GM19239 (cell line): ENCODE measurements around the gene SYNPO2.
"Not testable (repeated sequence)": the region's sequence is repeated elsewhere in the genome, so short reads cannot be mapped to it uniquely, and the experiment has no call there.

Experiments used
- DNase-seq: peaks from one replicate; pipeline ENCODE4 v3.0.0; 2011; ENCODE audit warnings: low spot score; ENCODE audit not compliant: insufficient read length
- FAIRE-seq: peaks from 2 replicates; lab custom pipeline; 2011; peaks lifted over from hg19 to GRCh38; lab: Jason Lieb, UNC

SYNPO2 gene

DNA sequence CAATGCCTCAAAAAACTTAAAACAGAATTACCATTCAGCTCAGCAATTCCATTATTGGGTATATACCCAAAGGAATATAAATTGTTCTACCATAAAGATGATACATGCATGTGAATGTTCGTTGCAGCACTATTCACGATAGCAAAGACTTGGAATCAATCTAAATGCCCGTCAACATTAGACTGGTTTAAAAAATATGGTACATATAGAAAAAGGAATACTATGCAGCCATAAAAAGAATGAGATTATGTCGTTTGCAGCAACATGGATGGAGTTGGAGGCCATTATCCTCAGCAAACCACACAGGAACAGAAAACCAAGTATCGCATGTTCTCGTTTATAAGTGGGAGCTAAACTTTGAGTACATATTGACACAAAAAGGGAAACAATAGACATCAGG lies 10.9 kb upstream of the SYNPO2 start:
- FAIRE-seq = no peak
- DNase-seq = no peak

DNA sequence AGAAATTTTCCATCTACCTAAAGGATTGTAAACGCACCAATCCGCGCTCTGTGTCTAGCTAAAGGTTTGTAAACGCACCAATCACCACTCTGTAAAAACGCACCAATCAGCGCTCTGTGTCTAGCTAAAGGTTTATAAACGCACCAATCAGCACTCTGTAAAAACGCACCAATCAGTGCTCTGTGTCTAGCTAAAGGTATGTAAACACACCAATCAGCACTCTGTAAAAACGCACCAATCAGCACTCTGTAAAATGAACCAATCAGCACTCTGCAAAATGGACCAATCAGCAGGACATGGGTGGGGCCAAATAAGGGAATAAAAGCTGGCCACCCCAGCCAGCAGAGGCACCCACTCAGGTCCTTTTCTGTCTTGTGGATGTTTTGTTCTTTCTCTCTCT lies 10.1 kb upstream of the SYNPO2 start:
- DNase-seq, FAIRE-seq: not testable (repeated sequence)

DNA sequence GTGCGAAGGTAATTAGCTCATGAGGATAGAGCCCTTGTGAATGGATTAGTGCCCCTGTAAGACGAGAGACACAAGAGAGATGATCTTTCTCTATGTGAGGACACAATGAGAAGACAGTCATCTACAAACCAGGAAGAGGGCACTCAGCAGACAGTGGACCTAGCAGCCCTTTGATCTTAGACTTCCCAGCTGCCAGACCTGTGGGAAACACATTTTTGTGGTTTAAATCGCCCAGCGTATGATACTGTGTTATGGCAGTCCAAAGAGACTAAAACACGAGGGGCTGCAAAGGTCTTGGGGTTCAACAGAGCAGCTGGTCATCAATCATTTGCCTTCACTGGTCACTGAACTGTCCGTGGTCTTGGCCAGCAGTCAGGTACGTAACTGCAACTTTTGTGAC lies 9.2 kb upstream of the SYNPO2 start:
- no peak for FAIRE-seq
- DNase-seq = no peak

- FAIRE-seq (no peak), DNase-seq (no peak)
These were observed 7.0 kb upstream of the SYNPO2 start for GRCh38 chr4:118881512-118882146.

GRCh38 chr4:118883861-118884260 lies 4.8 kb upstream of the SYNPO2 start:
- DNase-seq = no peak
- FAIRE-seq = no peak

DNA sequence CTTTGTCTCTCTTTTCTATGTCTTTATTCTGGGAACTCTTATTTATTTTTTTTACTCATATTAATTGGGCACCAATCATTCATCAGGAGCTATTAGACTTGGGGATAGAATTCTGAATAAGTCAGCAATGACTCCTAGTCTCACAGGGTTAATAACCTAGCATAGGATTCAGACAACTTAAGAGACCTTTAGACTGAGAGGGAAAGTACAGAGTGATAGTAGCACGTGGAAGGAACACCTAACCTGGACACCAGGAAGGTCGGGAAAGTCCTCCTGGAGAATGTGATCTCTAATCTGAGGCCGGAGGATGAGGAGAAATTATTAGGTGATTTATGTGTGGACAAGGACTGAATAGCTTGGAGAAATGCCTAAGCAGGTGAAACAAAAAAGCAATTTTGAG lies 3.9 kb upstream of the SYNPO2 start:
- DNase-seq (no peak), FAIRE-seq (no peak)

DNA sequence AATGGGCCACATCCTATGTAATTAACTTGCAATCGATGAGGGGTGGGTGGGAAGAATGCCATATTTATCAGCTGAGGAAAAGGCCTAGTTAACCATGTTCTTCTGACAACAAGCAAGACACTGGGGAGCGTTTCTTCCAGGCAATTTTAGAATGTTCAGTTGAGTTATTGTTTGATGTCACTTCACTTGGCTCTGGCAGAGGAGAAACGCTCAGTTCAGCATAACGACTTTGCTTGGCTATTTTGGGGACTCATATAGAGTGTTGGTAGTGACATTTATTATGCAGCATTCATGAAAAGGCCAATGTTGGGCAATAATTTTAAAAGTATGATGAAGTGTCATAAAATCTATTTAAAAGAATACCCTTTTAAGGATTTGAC lies 648 bp downstream of the SYNPO2 start:
- FAIRE-seq = no peak
- no peak for DNase-seq

GRCh38 chr4:118894034-118894433 lies 5.4 kb downstream of the SYNPO2 start:
- FAIRE-seq = no peak
- DNase-seq = no peak

DNA sequence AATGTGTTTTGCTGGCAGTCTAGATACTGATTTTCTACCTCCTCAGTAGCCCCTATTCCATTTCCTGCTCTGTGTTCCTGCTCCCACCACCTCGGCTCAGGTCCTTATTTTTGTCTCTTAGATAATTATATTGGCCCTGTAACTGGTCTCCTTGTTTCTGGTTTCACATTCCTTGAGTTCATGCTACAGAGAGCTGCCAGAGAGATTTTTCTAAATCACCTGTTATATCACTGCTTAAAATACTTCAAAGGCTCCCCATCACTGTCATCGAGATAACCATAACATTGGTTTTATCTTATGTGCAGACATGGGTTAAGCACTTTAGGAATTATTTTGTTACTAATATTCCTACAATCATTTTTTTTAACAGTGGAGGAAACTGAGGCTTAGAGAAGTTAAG lies 9.6 kb downstream of the SYNPO2 start:
- FAIRE-seq (no peak), DNase-seq (no peak)

DNA sequence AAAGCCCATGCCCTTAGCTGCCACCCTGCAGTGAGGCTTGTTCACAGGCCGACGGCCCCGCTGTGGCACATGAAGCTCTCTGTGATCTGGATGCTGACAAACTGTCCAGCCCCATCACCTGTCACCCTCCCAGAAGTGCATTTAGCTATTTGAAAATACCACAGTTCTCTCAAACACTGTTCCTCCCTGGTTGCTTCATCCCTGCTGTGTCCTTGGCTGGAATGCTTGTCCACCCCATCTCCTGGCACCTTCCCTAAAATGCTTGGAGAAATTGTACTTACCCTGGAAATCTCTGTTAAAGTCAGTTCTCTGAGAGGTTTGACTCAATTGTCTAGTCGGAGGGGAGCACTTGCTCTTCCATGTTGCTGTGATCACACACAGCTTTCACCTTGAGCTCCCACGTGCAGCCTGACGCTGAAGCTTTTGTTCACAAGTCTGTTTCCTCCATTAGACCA lies 10.1 kb downstream of the SYNPO2 start:
- no peak for FAIRE-seq
- no peak for DNase-seq

DNA sequence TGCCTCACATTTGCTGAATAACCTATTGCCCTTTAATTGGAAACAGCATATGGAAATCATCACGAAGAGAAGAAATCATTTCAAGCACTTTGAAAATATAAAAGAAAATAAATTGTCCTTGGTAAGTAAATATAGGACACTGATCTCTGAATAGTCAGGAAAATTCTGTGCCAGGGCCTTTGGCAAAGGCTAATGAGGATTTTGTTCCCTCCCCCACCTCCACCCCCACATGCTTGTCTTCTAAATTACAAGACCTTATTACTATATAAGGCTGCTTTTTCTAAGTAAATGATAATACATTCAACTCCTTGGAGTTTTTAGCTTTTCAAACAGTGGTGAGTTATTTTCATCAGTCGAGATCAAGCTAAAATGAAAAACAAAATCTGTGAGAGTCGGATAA lies 15.8 kb downstream of the SYNPO2 start:
- FAIRE-seq (no peak), DNase-seq (no peak)

- FAIRE-seq = no peak
- DNase-seq = no peak
These were observed 16.3 kb downstream of the SYNPO2 start for GRCh38 chr4:118904935-118905334.

DNA sequence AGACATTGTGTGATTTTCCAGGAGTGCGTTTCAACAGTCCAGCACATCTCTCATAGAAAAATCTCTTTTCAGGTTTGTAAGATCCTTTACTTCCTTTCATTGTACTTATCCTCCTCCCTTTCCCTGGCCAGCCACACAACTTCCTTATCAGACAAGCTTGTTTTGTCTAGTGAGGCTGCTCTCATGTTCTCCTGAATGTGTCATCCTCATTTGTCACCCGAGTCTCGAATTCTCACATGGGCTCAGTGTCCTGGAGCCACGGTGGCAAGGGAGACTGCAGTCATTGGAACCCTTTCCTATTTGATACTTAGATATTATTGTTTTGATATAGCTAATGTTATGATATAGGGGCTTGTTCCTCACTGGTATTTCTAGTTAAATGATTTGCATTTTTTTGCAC lies 16.9 kb downstream of the SYNPO2 start:
- DNase-seq (no peak), FAIRE-seq (no peak)

GRCh38 chr4:118909173-118909956 lies 20.7 kb downstream of the SYNPO2 start:
- FAIRE-seq (no peak), DNase-seq (no peak)

GRCh38 chr4:118910221-118910620 lies 21.6 kb downstream of the SYNPO2 start:
- DNase-seq = no peak
- FAIRE-seq = no peak

DNA sequence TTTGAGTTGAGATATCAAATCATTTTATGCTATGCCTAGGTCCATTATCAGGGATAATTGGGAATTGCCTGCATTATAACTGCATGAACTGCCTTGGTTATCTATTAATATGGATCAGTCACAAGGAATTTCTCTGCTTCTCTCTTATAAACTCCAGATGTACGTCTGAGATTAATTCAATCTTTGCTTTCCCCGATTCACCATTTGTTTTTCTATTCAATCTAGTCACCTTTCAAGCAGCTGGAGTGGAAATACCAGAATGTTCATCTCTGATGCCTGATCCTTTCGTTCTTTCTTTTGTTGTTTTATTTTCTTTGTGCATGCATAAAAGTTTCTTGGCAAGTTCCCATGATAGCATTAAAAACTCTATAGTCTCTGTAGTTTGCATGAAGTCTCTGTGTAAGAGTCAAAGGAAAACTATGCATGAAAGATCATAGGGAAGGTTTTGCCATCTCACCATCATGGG lies 22.6 kb downstream of the SYNPO2 start:
- FAIRE-seq = no peak
- no peak for DNase-seq

DNA sequence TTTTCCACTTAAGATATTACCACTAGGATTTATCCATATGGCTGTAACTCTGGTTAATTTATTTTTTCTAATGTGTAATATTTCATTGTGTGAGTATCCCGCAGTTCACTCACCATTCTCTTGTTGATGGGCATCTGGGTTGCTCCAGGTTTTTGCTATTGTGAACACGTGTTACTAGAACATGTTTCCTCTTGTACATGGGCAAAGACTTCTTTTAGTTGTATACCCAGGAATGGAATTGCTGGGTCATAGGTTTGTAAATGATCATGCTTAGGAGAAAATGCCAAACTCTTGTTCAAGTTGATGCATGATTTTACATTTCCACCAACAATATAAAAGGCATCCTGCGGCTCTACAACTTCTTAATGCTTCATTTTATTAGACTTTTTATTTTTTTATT lies 26.8 kb downstream of the SYNPO2 start:
- FAIRE-seq = no peak
- no peak for DNase-seq

- FAIRE-seq = no peak
- DNase-seq = no peak
These were observed 28.1 kb downstream of the SYNPO2 start for GRCh38 chr4:118916691-118917289.

GRCh38 chr4:118917582-118917981 lies 28.9 kb downstream of the SYNPO2 start:
- no peak for FAIRE-seq

DNA sequence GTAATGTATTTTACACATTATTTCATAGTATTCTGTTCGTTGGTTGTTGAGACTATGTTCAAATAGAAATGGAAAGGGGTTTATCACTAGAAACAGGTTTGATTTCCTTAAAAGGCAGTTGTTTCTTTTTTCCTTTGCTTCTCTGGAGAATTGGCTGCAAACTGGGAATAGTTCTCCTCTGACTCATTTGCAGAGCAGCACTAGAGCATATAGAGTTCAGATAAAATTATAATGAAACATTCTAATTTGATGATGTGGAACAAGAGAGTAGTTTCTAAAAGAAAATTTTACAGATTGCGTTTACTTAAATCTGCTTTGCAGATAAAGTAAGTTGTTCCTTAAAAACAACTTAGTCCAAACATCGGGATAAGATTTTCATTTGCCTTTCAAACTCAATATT lies 29.7 kb downstream of the SYNPO2 start:
- FAIRE-seq = no peak
- no peak for DNase-seq

More at GRCh38 chr4:118917582-118917981, 28.9 kb downstream of the SYNPO2 start:
- DNase-seq = no peak

DNA sequence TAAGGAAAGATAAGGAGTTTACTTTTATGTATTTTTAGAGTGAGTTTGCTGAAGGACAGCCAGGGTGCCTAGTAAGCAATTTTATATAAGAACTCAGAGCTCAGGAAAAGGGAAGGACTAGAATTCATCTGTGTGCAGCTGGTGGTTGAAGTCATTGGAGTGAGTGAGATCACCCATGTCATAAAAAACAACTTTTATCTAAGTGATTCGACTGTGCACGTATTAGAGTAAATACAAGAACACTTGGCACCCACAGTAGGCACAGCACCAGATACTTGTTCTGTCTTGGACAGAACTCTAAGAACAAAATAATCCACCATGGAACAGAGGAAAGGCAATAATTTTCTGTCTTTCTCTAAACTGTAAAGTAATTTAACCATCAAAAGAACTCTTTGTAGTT lies 31.6 kb downstream of the SYNPO2 start:
- no peak for FAIRE-seq

More for the DNA sequence above, 31.6 kb downstream of the SYNPO2 start:
- no peak for DNase-seq
